ENCODE results near the gene GOLGA6L2. TPM values are rescaled to one million over a fixed set of nuclear protein-coding genes. Genes with fewer than 3 reads are reported as not detected.

The GOLGA6L2 gene
- total and polyA plus RNA-seq, 12 donors = 0.16 to 0.24 TPM; not detected in 10

GRCh38 chr15:23422946-23423708 lies 23.9 kb downstream of the GOLGA6L2 start:
- TF ChIP-seq POLR2A (IDR thresholded peaks at IDR 0.05) (peak in 1 of 2 donors; percentile 30), CTCF (IDR thresholded peaks at IDR 0.05) (no peak)
- 34 to 69% (median 41%) methylated on average over 3 to 8 of the region's 8 CpGs for WGBS, 4 donors
- intact Hi-C loops (cut with DNase I) = no loop called here
- Histone ChIP-seq H3K36me3 (replicated peaks in 1 of 2) (no peaks in the 10 kb centered on the region), H3K4me3 (no peak overlapping the region), H3K4me1 (replicated peaks in 1 of 2) (peaks cover 12 to 13% of the 10 kb centered on the region in 2 donors), H3K27me3 (no peaks in the 10 kb centered on the region), H3K27ac (peak overlapping the region; percentile 60 to 97 (median 86)), H3K9me3 (replicated peaks in 1 of 3) (no peaks in the 10 kb centered on the region)
- peak; percentile 49 to 74 (median 64) for DNase-seq

GRCh38 chr15:23422099-23422945 lies 24.7 kb downstream of the GOLGA6L2 start:
- intact Hi-C loops (cut with DNase I) = no loop called here
- peak; percentile 66 to 86 (median 75) for DNase-seq
- H3K27ac ChIP-seq = peak overlapping the region; percentile 60 to 97 (median 86)

DNA sequence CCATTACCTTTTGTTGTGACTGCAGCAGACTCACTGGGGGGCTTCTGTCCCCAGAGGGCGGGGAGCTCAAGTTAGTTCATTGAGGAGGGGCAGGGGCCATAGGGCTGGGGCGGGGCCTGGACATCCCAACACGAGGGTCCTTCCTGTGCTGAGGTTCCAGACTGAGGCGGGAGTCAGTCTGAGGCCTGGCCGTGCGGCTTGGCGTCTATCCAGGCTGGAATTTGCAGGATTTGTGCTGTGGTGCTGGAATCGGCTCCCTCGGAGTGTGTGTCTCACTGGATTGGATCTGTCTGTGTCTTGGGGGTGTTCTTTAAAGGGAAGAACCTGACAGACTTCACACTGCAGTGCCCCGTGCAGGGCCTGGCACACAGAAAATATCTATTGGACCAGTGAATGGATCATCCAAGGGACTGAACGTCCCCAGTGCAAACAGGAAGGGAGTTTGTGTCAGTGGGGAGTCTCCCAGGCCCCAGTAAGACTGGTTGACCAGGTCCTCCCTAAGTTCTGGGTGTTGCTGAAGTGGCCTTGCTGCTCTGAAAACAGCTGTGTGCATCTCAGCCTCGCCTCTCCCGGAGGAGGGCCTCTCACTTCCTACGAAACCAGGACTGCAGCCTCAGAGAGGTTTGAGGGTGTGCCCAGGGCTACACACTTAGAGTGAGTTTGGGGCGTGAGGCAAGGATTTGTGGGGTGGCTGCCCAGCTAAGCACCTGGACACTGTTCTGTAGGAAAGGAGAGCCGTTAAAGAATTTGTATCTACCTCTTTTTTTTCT lies 26.1 kb downstream of the GOLGA6L2 start:
- peak in 2 of 7 donors; percentile 15 for DNase-seq
- TF ChIP-seq POLR2A (IDR thresholded peaks at IDR 0.05) (no peak), CTCF (IDR thresholded peaks at IDR 0.05) (no peak)
- Histone ChIP-seq H3K9me3 (replicated peaks in 1 of 3) (no peaks in the 10 kb centered on the region), H3K4me3 (no peak overlapping the region), H3K27me3 (no peaks in the 10 kb centered on the region), H3K27ac (peak overlapping the region in 1 of 5 donors; percentile 16), H3K36me3 (replicated peaks in 1 of 2) (no peaks in the 10 kb centered on the region), H3K4me1 (replicated peaks in 1 of 2) (peaks cover 12 to 13% of the 10 kb centered on the region in 2 donors)
- 75 to 84% (median 80%) methylated on average over 8 to 16 of the region's 16 CpGs for WGBS, 4 donors
- intact Hi-C loops (cut with DNase I) = no loop called here

More at GRCh38 chr15:23422099-23422945, 24.7 kb downstream of the GOLGA6L2 start:
- no peaks in the 10 kb centered on the region for H3K36me3 ChIP-seq (replicated peaks in 1 of 2)
- no peaks in the 10 kb centered on the region for H3K9me3 ChIP-seq (replicated peaks in 1 of 3)
- 61 to 87% (median 70%) methylated on average over 4 to 18 of the region's 18 CpGs for WGBS, 4 donors
- H3K4me1 ChIP-seq (replicated peaks in 1 of 2) = peaks cover 12 to 13% of the 10 kb centered on the region in 2 donors
- H3K27me3 ChIP-seq = no peaks in the 10 kb centered on the region
- TF ChIP-seq CTCF (IDR thresholded peaks at IDR 0.05) (no peak), POLR2A (IDR thresholded peaks at IDR 0.05) (no peak)
- no peak overlapping the region for H3K4me3 ChIP-seq
